Fibroblast of skin of right quadriceps (primary cell): ENCODE results near the gene SLC36A2.
"Not testable (repeated sequence)": the region's sequence is repeated elsewhere in the genome, so short reads cannot be mapped to it uniquely, and the experiment has no call there.

Experiments used
- DNase-seq: peaks from one replicate; pipeline ENCODE4 v3.0.0-alpha.2; 2013

The SLC36A2 gene

GRCh38 chr5:151320481-151320880, 26.9 kb downstream of the SLC36A2 start:
- no peak for DNase-seq

GRCh38 chr5:151318850-151319732, 28.3 kb downstream of the SLC36A2 start:
- DNase-seq, result no peak

GRCh38 chr5:151317871-151318270, 29.5 kb downstream of the SLC36A2 start:
- DNase-seq, result no peak

- DNase-seq, result peak; percentile 47
Observed at GRCh38 chr5:151315998-151316597, 31.3 kb downstream of the SLC36A2 start.

GRCh38 chr5:151313357-151313756, 34.0 kb downstream of the SLC36A2 start:
- DNase-seq, result no peak

- no peak for DNase-seq
Observed at GRCh38 chr5:151312756-151313324, 34.5 kb downstream of the SLC36A2 start.

GRCh38 chr5:151310932-151311331, 36.4 kb downstream of the SLC36A2 start:
- no peak for DNase-seq

GRCh38 chr5:151309821-151310220, 37.5 kb downstream of the SLC36A2 start:
- DNase-seq, result not testable (repeated sequence)

- DNase-seq, result not testable (repeated sequence)
Observed at GRCh38 chr5:151309266-151309665, 38.1 kb downstream of the SLC36A2 start.

- no peak for DNase-seq
Observed at GRCh38 chr5:151303666-151304065, 43.7 kb downstream of the SLC36A2 start, which contains the start of gene SLC36A3. TSS of gene SLC36A3 (minus strand) at chr5:151303766. CDS start at chr5:151303354, 412 bp downstream.

- DNase-seq, result peak; percentile 44
Observed at GRCh38 chr5:151298063-151298855, 49.1 kb downstream of the SLC36A2 start.

- DNase-seq, result no peak
Observed at GRCh38 chr5:151296974-151297373, 50.4 kb downstream of the SLC36A2 start.

GRCh38 chr5:151296478-151296830, 50.9 kb downstream of the SLC36A2 start:
- no peak for DNase-seq

GRCh38 chr5:151295791-151296477, 51.4 kb downstream of the SLC36A2 start:
- no peak for DNase-seq

GRCh38 chr5:151295138-151295537, 52.2 kb downstream of the SLC36A2 start:
- DNase-seq, result no peak

GRCh38 chr5:151293624-151294023, 53.7 kb downstream of the SLC36A2 start:
- DNase-seq, result no peak

GRCh38 chr5:151288180-151288579, 59.2 kb downstream of the SLC36A2 start:
- DNase-seq, result no peak

GRCh38 chr5:151286246-151286645, 61.1 kb downstream of the SLC36A2 start:
- no peak for DNase-seq

GRCh38 chr5:151285683-151286082, 61.7 kb downstream of the SLC36A2 start:
- no peak for DNase-seq

GRCh38 chr5:151284392-151284967, 62.9 kb downstream of the SLC36A2 start:
- DNase-seq, result no peak

GRCh38 chr5:151283120-151283825, 64.1 kb downstream of the SLC36A2 start:
- no peak for DNase-seq
